ENCODE measurements around the gene STAT6. TPM values are rescaled to one million over a fixed set of nuclear protein-coding genes. Genes with fewer than 3 reads are reported as not detected.
A peak's percentile ranks its signal among the peaks of the same experiment; 100 is the strongest.

Gene STAT6, protein sequence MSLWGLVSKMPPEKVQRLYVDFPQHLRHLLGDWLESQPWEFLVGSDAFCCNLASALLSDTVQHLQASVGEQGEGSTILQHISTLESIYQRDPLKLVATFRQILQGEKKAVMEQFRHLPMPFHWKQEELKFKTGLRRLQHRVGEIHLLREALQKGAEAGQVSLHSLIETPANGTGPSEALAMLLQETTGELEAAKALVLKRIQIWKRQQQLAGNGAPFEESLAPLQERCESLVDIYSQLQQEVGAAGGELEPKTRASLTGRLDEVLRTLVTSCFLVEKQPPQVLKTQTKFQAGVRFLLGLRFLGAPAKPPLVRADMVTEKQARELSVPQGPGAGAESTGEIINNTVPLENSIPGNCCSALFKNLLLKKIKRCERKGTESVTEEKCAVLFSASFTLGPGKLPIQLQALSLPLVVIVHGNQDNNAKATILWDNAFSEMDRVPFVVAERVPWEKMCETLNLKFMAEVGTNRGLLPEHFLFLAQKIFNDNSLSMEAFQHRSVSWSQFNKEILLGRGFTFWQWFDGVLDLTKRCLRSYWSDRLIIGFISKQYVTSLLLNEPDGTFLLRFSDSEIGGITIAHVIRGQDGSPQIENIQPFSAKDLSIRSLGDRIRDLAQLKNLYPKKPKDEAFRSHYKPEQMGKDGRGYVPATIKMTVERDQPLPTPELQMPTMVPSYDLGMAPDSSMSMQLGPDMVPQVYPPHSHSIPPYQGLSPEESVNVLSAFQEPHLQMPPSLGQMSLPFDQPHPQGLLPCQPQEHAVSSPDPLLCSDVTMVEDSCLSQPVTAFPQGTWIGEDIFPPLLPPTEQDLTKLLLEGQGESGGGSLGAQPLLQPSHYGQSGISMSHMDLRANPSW
- polyA plus RNA-seq (ENCODE audit: low read depth in 6 of 6) = 100 to 1,000 TPM in 5 of 6 donors, 10 to 100 TPM in 1; 88.2 to 172 (median 159) TPM

DNA sequence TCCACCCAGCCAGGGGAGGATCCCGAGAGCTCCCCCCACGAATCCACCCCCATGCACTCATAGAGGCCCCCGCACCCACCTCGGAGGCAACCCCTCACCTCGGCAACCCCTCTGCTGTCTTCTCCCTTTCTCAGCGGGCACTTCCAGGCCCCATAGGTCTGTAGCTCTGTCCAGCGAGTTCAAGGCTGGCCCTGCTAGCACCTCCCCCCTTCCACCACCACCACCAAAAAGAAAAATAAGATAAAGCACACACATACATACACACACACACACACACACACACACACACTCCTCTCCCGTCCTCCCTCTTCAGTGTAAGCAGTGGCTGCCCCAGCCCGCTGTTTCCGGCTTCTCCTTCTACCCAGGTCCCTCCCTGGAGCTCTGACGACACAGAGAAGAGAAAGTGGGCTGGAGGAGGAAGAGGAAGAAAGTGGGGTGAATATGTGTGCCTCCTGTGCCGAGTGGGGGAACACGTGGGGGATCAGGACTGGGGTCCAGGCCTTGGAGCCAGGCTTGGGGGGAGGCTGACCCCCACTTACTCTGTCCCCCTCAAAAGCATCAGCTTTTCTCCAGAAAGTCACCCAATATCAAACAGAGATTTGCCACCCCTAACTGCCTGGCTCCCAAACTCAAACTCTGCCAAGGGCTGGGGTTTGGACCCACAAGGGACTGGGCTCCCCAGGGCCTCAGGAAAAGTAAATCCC, at the start of gene STAT6:
Gene STAT6 (minus strand): TSS at position 332 of the 704 bp plus-strand sequence. CDS start 3,084 bp downstream, outside the sequence.
- peaks cover 0 to 28% of the 10 kb centered on the region in 2 donors for H3K36me3 Mint-ChIP-seq
- peaks cover 51 to 61% (median 60%) of the 10 kb centered on the region in 3 donors for H3K4me1 Mint-ChIP-seq
- no peaks in the 10 kb centered on the region for H3K27me3 Mint-ChIP-seq
- DNase-seq (peak; percentile 86), ATAC-seq (ENCODE audit: low read depth in 2 of 2) (peak; percentile 67)
- H3K4me3 Mint-ChIP-seq = peak within 1 kb of the TSS; percentile 93 to 100 (median 97)
- H3K27ac Mint-ChIP-seq = peak within 1 kb of the TSS; percentile 98 to 100 (median 100)
- H3K9me3 Mint-ChIP-seq = no peaks in the 10 kb centered on the region

DNA sequence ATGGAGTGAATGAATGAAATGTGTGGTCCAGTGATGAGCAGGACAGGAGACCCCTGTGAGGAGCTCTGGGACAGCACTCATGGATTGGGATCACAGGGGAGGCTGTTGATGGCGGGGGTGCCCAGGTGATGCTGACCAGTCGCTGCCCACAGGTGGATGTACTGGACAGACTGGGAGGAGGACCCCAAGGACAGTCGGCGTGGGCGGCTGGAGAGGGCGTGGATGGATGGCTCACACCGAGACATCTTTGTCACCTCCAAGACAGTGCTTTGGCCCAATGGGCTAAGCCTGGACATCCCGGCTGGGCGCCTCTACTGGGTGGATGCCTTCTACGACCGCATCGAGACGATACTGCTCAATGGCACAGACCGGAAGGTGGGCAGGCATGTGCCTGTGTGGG, 49.6 kb upstream of the STAT6 start:
- peaks cover 0 to 4% (median 0%) of the 10 kb centered on the region in 7 donors for H3K9me3 Mint-ChIP-seq
- DNase-seq (no peak), ATAC-seq (ENCODE audit: low read depth in 2 of 2) (no peak)
- peaks cover 4 to 18% (median 5%) of the 10 kb centered on the region in 3 donors for H3K4me1 Mint-ChIP-seq
- peak overlapping the region in 1 of 6 donors; percentile 44 for H3K27ac Mint-ChIP-seq
- H3K36me3 Mint-ChIP-seq = no peaks in the 10 kb centered on the region
- peak overlapping the region in 1 of 8 donors; percentile 63 for H3K4me3 Mint-ChIP-seq
- H3K27me3 Mint-ChIP-seq = peaks cover 23 to 51% (median 30%) of the 10 kb centered on the region in 3 donors

DNA sequence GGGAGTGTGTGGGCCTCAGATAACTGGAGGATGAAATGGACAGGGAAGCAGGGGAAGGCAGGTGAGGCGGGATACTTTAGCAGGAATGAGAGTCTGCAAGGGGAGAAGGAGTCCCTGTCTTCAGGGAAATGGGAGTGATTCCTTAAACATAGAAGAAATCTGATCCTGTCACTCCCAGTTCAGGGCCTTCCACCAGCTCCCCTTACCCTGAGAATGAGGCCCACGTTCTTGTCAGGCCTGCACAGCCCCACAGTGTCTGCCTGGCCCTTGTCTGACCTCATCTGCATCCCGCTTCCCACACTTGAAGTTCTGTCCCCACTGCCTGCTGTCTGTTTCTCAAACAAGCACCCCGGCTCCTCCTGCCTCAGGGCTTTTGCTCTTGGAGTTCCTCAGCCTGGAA, 48.9 kb upstream of the STAT6 start:
- peaks cover 4 to 18% (median 5%) of the 10 kb centered on the region in 3 donors for H3K4me1 Mint-ChIP-seq

DNA sequence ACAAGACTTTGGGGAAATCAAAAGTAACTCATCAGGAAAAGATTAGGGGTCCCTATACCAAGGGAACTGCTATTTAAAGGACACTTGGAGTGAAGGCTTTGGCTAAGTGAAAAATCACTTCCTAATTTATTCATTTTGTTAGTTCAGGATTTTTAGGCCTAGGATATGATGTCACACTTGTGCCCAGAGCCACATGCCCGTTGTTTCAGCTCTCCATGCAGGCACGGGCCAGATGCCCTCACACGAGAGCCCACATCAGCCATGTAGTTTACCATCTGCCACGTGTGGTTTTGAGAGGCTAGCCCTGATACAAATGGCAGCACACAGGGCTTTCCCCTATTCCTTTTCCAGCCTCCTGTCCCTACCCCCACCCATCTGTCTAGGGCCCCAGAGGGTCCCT, 48.1 kb upstream of the STAT6 start:
- H3K27me3 Mint-ChIP-seq = peaks cover 22 to 40% (median 26%) of the 10 kb centered on the region in 3 donors
- no peak overlapping the region for H3K4me3 Mint-ChIP-seq
- no peaks in the 10 kb centered on the region for H3K36me3 Mint-ChIP-seq
- H3K9me3 Mint-ChIP-seq = peaks cover 0 to 4% (median 0%) of the 10 kb centered on the region in 7 donors
- peaks cover 4 to 18% (median 5%) of the 10 kb centered on the region in 3 donors for H3K4me1 Mint-ChIP-seq
- no peak for DNase-seq
- no peak overlapping the region for H3K27ac Mint-ChIP-seq
- no peak for ATAC-seq (ENCODE audit: low read depth in 2 of 2)

More for the DNA sequence above, 48.9 kb upstream of the STAT6 start:
- H3K27me3 Mint-ChIP-seq = peaks cover 26 to 48% (median 29%) of the 10 kb centered on the region in 3 donors
- no peak overlapping the region for H3K4me3 Mint-ChIP-seq
- no peak overlapping the region for H3K27ac Mint-ChIP-seq
- H3K9me3 Mint-ChIP-seq = peaks cover 0 to 4% (median 0%) of the 10 kb centered on the region in 7 donors
- DNase-seq (no peak), ATAC-seq (ENCODE audit: low read depth in 2 of 2) (no peak)
- H3K36me3 Mint-ChIP-seq = no peaks in the 10 kb centered on the region

DNA sequence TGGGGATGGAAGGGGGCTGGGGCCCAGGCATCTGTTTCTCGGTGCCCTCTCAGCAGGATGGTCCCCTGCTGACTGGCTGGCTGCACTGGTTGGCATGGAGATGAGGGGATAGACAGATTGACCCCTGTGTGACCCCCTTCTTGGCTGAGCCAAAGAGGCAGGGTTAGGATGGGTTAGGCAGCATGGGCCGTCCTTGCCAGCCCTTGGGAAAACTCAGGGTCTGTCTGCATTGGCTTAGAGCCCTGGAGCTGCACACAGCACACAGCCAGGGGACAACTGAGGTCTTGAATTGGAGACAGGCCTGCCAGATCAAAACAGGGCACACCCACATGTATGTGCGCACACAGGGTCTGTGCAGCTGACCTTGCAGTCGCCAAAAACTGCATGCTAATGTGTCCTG, 47.5 kb upstream of the STAT6 start:
- Mint-ChIP-seq H3K27ac (peak overlapping the region in 1 of 6 donors; percentile 29), H3K9me3 (peaks cover 0 to 4% (median 0%) of the 10 kb centered on the region in 7 donors), H3K27me3 (peaks cover 22 to 39% (median 26%) of the 10 kb centered on the region in 3 donors), H3K36me3 (no peaks in the 10 kb centered on the region), H3K4me1 (peaks cover 4 to 18% (median 5%) of the 10 kb centered on the region in 3 donors), H3K4me3 (no peak overlapping the region)
- DNase-seq = no peak
- no peak for ATAC-seq (ENCODE audit: low read depth in 2 of 2)

DNA sequence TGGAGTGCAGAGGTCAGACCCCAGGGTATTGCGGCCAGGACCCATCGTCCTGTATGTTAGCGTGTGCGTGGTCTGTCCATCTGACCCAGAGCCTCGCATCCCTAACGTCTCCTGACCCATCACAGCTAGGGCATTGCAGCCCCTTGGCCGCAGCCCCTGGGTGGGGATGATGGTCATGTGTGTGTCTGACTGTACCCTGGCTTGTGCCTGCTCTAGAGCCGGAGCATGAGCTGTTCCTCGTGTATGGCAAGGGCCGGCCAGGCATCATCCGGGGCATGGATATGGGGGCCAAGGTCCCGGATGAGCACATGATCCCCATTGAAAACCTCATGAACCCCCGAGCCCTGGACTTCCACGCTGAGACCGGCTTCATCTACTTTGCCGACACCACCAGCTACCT, 47.0 kb upstream of the STAT6 start:
- ATAC-seq (ENCODE audit: low read depth in 2 of 2) (no peak), DNase-seq (no peak)
- no peak overlapping the region for H3K4me3 Mint-ChIP-seq
- H3K27me3 Mint-ChIP-seq = peaks cover 26 to 39% (median 26%) of the 10 kb centered on the region in 3 donors
- no peak overlapping the region for H3K27ac Mint-ChIP-seq
- no peaks in the 10 kb centered on the region for H3K36me3 Mint-ChIP-seq
- peaks cover 4 to 18% (median 5%) of the 10 kb centered on the region in 3 donors for H3K4me1 Mint-ChIP-seq
- H3K9me3 Mint-ChIP-seq = peaks cover 0 to 4% (median 0%) of the 10 kb centered on the region in 7 donors

DNA sequence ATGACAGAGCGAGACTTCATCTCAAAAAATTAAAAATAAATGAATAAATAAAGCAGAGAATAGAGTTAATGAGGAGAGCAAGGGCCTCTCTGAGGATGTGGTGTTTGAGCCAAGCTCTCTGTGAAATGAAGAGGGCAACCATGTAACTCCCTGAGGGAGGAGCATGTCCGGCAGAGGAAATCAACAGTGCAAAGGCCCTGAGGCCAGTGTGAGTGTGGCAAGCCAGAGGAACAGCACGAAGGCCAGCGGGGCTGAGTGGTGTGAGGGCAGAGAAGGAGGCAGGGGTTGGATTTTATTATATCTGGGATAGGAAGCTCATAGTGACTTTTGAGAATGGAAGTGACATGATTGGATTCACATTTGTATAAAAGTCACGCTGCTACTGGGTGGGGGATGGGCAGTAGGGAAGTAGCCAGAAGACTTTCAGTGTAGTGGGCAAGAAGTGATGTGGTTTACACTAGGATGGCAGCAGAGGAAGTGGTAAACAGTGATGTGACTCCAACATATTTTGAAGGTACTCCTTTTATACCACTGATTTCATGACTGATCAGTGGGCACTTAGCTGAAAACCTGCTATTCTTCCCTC, 46.5 kb upstream of the STAT6 start:
- H3K27ac Mint-ChIP-seq = no peak overlapping the region
- DNase-seq (no peak), ATAC-seq (ENCODE audit: low read depth in 2 of 2) (no peak)
- H3K27me3 Mint-ChIP-seq = peaks cover 26 to 39% (median 27%) of the 10 kb centered on the region in 3 donors
- H3K4me1 Mint-ChIP-seq = peaks cover 3 to 16% (median 4%) of the 10 kb centered on the region in 3 donors
- H3K36me3 Mint-ChIP-seq = no peaks in the 10 kb centered on the region
- H3K4me3 Mint-ChIP-seq = no peak overlapping the region
- peaks cover 0 to 4% (median 0%) of the 10 kb centered on the region in 7 donors for H3K9me3 Mint-ChIP-seq

DNA sequence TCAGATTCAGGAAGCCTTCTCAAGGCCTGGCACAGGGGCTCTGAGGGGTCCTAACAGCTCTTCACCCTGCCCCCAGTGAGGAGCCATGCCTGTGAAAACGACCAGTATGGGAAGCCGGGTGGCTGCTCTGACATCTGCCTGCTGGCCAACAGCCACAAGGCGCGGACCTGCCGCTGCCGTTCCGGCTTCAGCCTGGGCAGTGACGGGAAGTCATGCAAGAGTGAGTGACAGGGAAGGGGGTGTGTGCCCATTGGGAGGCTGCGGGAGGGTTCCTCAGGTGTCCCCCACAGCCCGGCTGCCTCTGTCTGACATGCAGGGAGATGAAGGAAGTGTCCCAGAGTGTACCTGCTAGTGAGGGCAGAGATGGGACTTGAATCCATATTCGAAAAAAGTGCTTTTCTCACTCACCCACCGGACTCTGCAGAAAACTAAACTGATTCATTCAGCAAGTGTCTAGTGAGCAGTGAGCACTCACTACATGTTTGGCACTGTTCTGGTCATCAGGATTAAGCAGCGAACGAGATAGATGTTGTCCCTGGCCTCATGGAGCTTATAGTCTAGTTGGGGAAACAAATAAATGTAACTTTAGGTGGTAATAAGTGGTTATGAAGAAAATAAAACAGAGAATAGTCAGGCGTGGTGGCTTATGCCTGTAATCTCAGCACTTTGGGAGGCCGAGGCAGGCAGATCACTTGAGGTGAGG, 45.7 kb upstream of the STAT6 start:
- peaks cover 0 to 4% (median 0%) of the 10 kb centered on the region in 7 donors for H3K9me3 Mint-ChIP-seq
- ATAC-seq (ENCODE audit: low read depth in 2 of 2) = no peak
- peaks cover 0 to 13% (median 4%) of the 10 kb centered on the region in 3 donors for H3K4me1 Mint-ChIP-seq
- H3K4me3 Mint-ChIP-seq = no peak overlapping the region
- DNase-seq = no peak
- H3K27me3 Mint-ChIP-seq = peaks cover 21 to 32% (median 27%) of the 10 kb centered on the region in 3 donors
- H3K27ac Mint-ChIP-seq = no peak overlapping the region
- no peaks in the 10 kb centered on the region for H3K36me3 Mint-ChIP-seq

DNA sequence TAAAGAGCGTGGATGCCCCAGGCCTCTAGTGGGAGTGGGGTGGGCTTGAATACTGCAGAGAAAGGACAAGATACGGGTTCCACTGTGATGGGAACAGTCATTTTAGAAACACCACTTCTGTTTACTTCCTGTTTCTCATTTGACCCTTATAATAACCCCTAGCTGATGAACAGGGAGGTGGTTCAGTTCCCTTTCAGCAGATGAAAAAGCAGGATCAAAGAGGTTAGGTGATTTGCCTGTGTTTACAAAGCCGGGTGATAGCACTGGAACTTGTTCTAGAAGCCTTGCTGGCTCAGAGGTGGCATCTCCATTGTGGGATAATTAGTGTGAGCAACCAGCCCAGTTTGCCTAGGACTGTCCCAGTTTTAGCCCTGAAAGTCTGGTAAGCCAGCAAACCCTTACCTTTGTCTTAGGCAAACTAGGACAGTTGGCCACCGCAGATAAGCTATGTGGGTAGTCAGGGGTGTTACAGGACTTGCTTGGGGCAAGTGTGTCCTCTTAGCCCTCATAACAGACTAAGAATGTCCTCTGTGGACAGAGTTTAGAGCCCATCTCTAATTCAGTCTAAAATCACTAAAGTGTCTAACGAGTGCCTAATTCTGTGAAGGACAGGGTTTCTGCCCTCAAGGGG, 43.8 kb upstream of the STAT6 start:
- H3K36me3 Mint-ChIP-seq = no peaks in the 10 kb centered on the region
- ATAC-seq (ENCODE audit: low read depth in 2 of 2) (no peak), DNase-seq (no peak)
- H3K27ac Mint-ChIP-seq = no peak overlapping the region
- peaks cover 0 to 13% (median 4%) of the 10 kb centered on the region in 3 donors for H3K4me1 Mint-ChIP-seq
- peaks cover 0 to 4% (median 0%) of the 10 kb centered on the region in 7 donors for H3K9me3 Mint-ChIP-seq
- H3K4me3 Mint-ChIP-seq = no peak overlapping the region
- peaks cover 14 to 26% (median 15%) of the 10 kb centered on the region in 3 donors for H3K27me3 Mint-ChIP-seq

DNA sequence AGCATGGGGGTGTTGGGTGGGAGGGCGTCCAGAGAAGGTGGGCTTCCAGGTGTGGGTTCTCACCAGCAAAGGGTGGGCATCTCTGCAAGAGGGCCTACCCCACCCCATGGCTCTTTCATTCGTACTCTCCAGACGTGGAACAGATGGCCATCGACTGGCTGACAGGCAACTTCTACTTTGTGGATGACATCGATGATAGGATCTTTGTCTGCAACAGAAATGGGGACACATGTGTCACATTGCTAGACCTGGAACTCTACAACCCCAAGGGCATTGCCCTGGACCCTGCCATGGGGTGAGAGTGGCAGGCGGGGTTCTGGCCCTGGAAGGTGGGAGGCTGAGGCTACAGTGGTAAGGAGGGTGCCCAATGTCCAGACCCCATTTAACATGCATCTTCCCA, 42.9 kb upstream of the STAT6 start:
- no peak for DNase-seq
- Mint-ChIP-seq H3K27ac (no peak overlapping the region), H3K4me1 (peaks cover 0 to 13% (median 4%) of the 10 kb centered on the region in 3 donors), H3K27me3 (peaks cover 14 to 26% (median 15%) of the 10 kb centered on the region in 3 donors), H3K4me3 (peak overlapping the region in 1 of 8 donors; percentile 55), H3K36me3 (no peaks in the 10 kb centered on the region), H3K9me3 (peaks cover 0 to 4% (median 0%) of the 10 kb centered on the region in 7 donors)
- ATAC-seq (ENCODE audit: low read depth in 2 of 2) = no peak

DNA sequence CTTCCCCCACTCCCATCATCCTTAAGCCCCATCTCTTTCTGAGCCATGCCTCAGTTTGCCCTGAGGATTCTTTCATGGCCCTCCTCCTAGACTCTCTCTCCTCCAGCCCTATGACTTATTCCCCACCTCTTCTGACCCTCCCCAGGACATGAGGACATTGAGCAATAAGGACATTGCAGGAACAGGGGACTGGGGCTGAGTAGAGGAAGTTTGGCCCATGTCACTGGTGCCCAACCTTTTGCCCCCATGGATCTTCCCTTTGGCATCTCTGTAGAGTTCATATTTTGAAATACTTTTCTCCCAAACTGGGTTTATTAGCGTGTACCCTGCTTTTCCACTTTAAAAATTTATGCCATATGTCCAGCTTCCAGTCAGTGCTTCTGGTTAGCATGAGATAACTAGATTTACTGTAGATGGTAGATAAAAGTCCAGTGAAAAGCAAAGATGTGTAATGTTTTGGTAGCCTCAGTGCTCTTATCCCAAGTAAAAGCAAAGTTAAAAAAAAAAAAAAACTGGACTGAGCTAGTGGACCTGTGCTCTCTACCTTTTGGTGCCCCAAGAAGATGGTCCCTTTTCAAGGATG, 42.3 kb upstream of the STAT6 start:
- Mint-ChIP-seq H3K9me3 (peaks cover 0 to 4% (median 0%) of the 10 kb centered on the region in 7 donors), H3K27ac (no peak overlapping the region), H3K4me3 (no peak overlapping the region), H3K36me3 (no peaks in the 10 kb centered on the region), H3K4me1 (peaks cover 0 to 13% (median 4%) of the 10 kb centered on the region in 3 donors), H3K27me3 (peaks cover 14 to 26% (median 15%) of the 10 kb centered on the region in 3 donors)
- ATAC-seq (ENCODE audit: low read depth in 2 of 2) = no peak
- no peak for DNase-seq
